ENCODE measurements around the gene CIBAR2.

DNA sequence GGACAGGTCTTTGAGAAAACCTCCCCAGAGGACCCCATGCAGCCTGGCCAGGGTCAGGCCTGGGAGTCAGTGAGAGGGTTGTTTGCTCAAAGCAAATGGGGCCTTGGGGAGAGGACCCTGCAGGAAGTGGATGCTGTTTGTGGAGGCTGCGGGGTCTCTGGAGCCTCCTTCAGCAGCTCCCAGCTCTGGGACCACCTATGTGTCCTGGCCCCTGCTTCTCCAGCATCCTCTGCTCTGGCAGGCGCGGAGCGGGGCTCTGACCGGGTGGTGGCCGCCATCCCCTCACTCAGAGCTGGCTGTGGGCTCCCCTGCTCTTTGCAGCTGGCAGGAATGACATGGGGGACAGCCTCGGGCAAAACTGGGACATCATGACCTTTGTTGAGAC is 29.8 kb upstream of the CIBAR2 start:
- TF ChIP-seq POLR2AphosphoS5 (IDR thresholded peaks at IDR 0.05; ENCODE audit: low read depth, low read length) (no peak), TAF1 (IDR thresholded peaks at IDR 0.05; ENCODE audit: borderline replicate concordance, insufficient read depth, low read length) (no peak)
